ENCODE measurements around the gene DUS2.

- TF ChIP-seq CTCF (IDR thresholded peaks at IDR 0.05) = no peak
- TF ChIP-seq POLR2AphosphoS5 (IDR thresholded peaks at IDR 0.05; ENCODE audit: low read depth, low read length) = no peak
Measured at GRCh38 chr16:68055395-68055794, 32.3 kb downstream of the DUS2 start.

Data from Panc1 (cell line).